Uterus (tissue), 2 donors: Measurements from ENCODE around the gene PDE4B.

Experiments
- CTCF ChIP-seq, 4 experiments: fragments of 200-600 bp in 2 of 4; fragments of 450-650 bp in 2 of 4; sonication (generic) in 2 of 4; IDR thresholded peaks; one replicate each; pipeline ENCODE4 v1.5.1; 2016 to 2019; ENCODE audit warnings: antibody characterized with exemption in 4 of 4, mild to moderate bottlenecking in 2 of 4, moderate library complexity in 1 of 4
- POLR2A ChIP-seq, 2 donors: fragments of 450-650 bp; IDR thresholded peaks; one replicate each; pipeline ENCODE4 v1.6.1; 2016; ENCODE audit warnings: antibody characterized with exemption in 2 of 2, mild to moderate bottlenecking in 1 of 2, moderate library complexity in 1 of 2

DNA sequence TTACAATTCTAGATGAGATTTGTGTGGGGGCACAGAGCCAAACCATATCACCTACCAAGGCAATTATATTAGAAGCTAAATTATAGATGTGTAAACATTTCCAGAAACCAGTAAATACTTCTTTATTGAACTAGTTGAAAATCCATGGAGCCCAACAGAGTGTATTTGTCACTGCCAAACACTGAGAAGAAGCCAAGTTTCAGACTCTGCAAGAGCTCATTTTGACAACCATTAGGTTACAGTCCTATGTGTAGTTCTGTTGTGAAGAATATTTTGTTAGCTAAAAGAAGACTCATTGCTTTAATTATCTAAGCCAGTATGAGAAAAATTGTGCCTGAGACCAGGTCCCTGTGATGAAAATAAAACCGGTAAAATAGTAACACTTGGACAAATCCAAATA lies 382.4 kb downstream of the PDE4B start:
- no peak for TF ChIP-seq CTCF (IDR thresholded peaks at IDR 0.05)
- no peak for TF ChIP-seq POLR2A (IDR thresholded peaks at IDR 0.05)
